HepG2 (cell line): Measurements from ENCODE around the gene PRPF38B. TPM values are rescaled to one million over a fixed set of nuclear protein-coding genes. Genes with fewer than 3 reads are reported as not detected.

Experiments
- AHR ChIP-seq: IDR thresholded peaks from 2 replicates; pipeline ENCODE4 v1.6.1; 2018; ENCODE audit warnings: missing genetic modification reagents, missing compliant biosample characterization
- AKAP8 ChIP-seq: sonication (generic); formaldehyde crosslinking; IDR thresholded peaks from 2 replicates; pipeline ENCODE4 v1.5.1; 2020; ENCODE audit warnings: mild to moderate bottlenecking, missing genetic modification reagents
- CCDC6 ChIP-seq: sonication (generic); formaldehyde crosslinking; IDR thresholded peaks from 2 replicates; pipeline ENCODE4 v1.8.1; 2022; ENCODE audit warnings: mild to moderate bottlenecking, missing genetic modification reagents, moderate library complexity
- CHD2 ChIP-seq: IDR thresholded peaks from 2 replicates; pipeline ENCODE4 v1.6.1; 2011; ENCODE audit warnings: low read depth, low read length, improper control_type of control experiment
- KAT7 ChIP-seq: IDR thresholded peaks from 2 replicates; pipeline ENCODE4 v1.6.1; 2018; ENCODE audit warnings: borderline replicate concordance, missing compliant biosample characterization
- KDM4B ChIP-seq: sonication (generic); formaldehyde crosslinking; IDR thresholded peaks from 2 replicates; pipeline ENCODE4 v1.4.0; 2020; ENCODE audit warnings: missing genetic modification reagents
- KIAA2018 ChIP-seq: sonication (generic); formaldehyde crosslinking; IDR thresholded peaks from 2 replicates; pipeline ENCODE4 v1.5.0; 2020; ENCODE audit warnings: mild to moderate bottlenecking, missing genetic modification reagents, borderline replicate concordance
- MTA1 ChIP-seq: sonication (generic); formaldehyde crosslinking; IDR thresholded peaks from 2 replicates; pipeline ENCODE4 v1.4.0; 2020; ENCODE audit warnings: missing genetic modification reagents, mild to moderate bottlenecking, borderline replicate concordance
- PLRG1 ChIP-seq: fragments of 450-650 bp; conservative IDR thresholded peaks from 2 replicates; pipeline ENCODE4 v1.6.1; 2016
- POLR2G ChIP-seq: fragments of 200-400 bp; formaldehyde crosslinking; IDR thresholded peaks from 2 replicates; pipeline ENCODE4 v1.6.1; 2018; ENCODE audit warnings: mild to moderate bottlenecking, low read depth, low read length, moderate library complexity
- PREB ChIP-seq: sonication (generic); formaldehyde crosslinking; IDR thresholded peaks from 2 replicates; pipeline ENCODE4 v1.4.0; 2020; ENCODE audit warnings: missing genetic modification reagents
- RFXAP ChIP-seq: sonication (generic); formaldehyde crosslinking; IDR thresholded peaks from 2 replicates; pipeline ENCODE4 v1.4.0; 2020; ENCODE audit warnings: missing genetic modification reagents, borderline replicate concordance
- RNF2 ChIP-seq: fragments of 450-650 bp; conservative IDR thresholded peaks from 2 replicates; pipeline ENCODE4 v1.6.1; 2016; ENCODE audit warnings: low read depth
- SALL1 ChIP-seq: sonication (generic); formaldehyde crosslinking; IDR thresholded peaks from 2 replicates; pipeline ENCODE4 v1.8.0; 2022; ENCODE audit warnings: mild to moderate bottlenecking, missing genetic modification reagents
- TEF ChIP-seq: sonication (generic); formaldehyde crosslinking; IDR thresholded peaks from 2 replicates; pipeline ENCODE4 v1.5.0; 2020; ENCODE audit warnings: missing genetic modification reagents
- YY1 ChIP-seq: IDR thresholded peaks from 2 replicates; pipeline ENCODE4 v1.6.1; 2011; ENCODE audit warnings: low read length, low read depth, moderate library complexity, mild to moderate bottlenecking; ENCODE audit not compliant: insufficient read depth, insufficient replicate concordance
- ZBTB20 ChIP-seq: sonication (generic); formaldehyde crosslinking; IDR thresholded peaks from 2 replicates; pipeline ENCODE4 v1.8.1; 2023; ENCODE audit warnings: missing genetic modification reagents, low read depth, mild to moderate bottlenecking, borderline replicate concordance
- ZFP62 ChIP-seq: sonication (generic); formaldehyde crosslinking; IDR thresholded peaks from 2 replicates; pipeline ENCODE4 v1.4.0; 2020; ENCODE audit warnings: missing genetic modification reagents
- ZNF12 ChIP-seq: sonication (generic); formaldehyde crosslinking; IDR thresholded peaks from 2 replicates; pipeline ENCODE4 v1.5.0; 2020; ENCODE audit warnings: missing genetic modification reagents
- ZNF530 ChIP-seq: sonication (generic); formaldehyde crosslinking; IDR thresholded peaks from 2 replicates; pipeline ENCODE4 v1.5.0; 2020; ENCODE audit warnings: low read depth, mild to moderate bottlenecking, missing genetic modification reagents
- ZNF607 ChIP-seq: sonication (generic); formaldehyde crosslinking; IDR thresholded peaks from 2 replicates; pipeline ENCODE4 v1.5.1; 2020; ENCODE audit warnings: missing genetic modification reagents, mild to moderate bottlenecking, borderline replicate concordance
- polyA plus RNA-seq, 8 experiments: library from polyadenylated mRNA; depleted of rRNA in 3 of 8; stranded (reverse) in 7 of 8; unstranded in 1 of 8; fragments of >200 nt; fragmentation: Illumina TruSeq in 4 of 8; extraction: Trizol in 4 of 8; gene quantifications; 2 replicates each; pipeline versions ENCODE4 v1.2.1 to v1.2.3, GENCODE V29; 2011 to 2016; ENCODE audit warnings: low read depth in 4 of 8, missing spikeins in 1 of 8, mixed read lengths in 1 of 8; ENCODE audit not compliant: insufficient read depth in 1 of 8
- total RNA-seq, 5 experiments: library from RNA; depleted of rRNA; stranded (reverse); fragments of >200 nt; fragmentation: Illumina TruSeq; extraction: Trizol; gene quantifications; 2 replicates each; pipeline ENCODE4 v1.2.3, GENCODE V29; 2016; ENCODE audit warnings: low read depth in 1 of 5

PRPF38B gene
- total and polyA plus RNA-seq, 2 of the 13 experiments (the other 11 are each of a cell fraction or from before 2014, with no cell fraction given): 25.7 to 29.7 TPM

- TF ChIP-seq SALL1 (CRISPR knock-in tag) (peak; percentile 89), TEF (CRISPR knock-in tag) (no peak), RFXAP (CRISPR knock-in tag) (peak; percentile 82; the same call in 1 of the 2 replicates), KDM4B (CRISPR knock-in tag) (peak; percentile 85; the same call in 1 of the 2 replicates), ZNF530 (no peak), CHD2 (no peak), MTA1 (peak; percentile 55; the same call in 1 of the 2 replicates), ZBTB20 (CRISPR knock-in tag) (no peak), POLR2G (peak; percentile 86), CCDC6 (no peak), PREB (CRISPR knock-in tag) (0 out of 2 replicates have a peak, but pooled peaks have one; percentile 56), AKAP8 (CRISPR knock-in tag) (peak; percentile 29; the same call in 1 of the 2 replicates), PLRG1 (no peak), ZNF12 (CRISPR knock-in tag) (peak; percentile 39; the same call in 1 of the 2 replicates), AHR (CRISPR knock-in tag) (no peak), KAT7 (no peak), KIAA2018 (no peak), RNF2 (peak; percentile 67; the same call in 1 of the 2 replicates), ZFP62 (CRISPR knock-in tag) (no peak), ZNF607 (CRISPR knock-in tag) (peak; percentile 66; the same call in 1 of the 2 replicates), YY1 (peak; percentile 88)
These were observed 54.5 kb downstream of the PRPF38B start, which contains the start of gene STXBP3 (continued) for GRCh38 chr1:108746382-108747170.
